Measurements from ENCODE around the gene CBY3. TPM values are rescaled to one million over a fixed set of nuclear protein-coding genes. Genes with fewer than 3 reads are reported as not detected.
"Not testable (repeated sequence)": the region's sequence is repeated elsewhere in the genome, so short reads cannot be mapped to it uniquely, and the experiment has no call there.

The CBY3 gene
- total and polyA plus RNA-seq, 2 donors (not counting 1 experiment from before 2014, with no cell fraction given): 0.13 to 0.37 TPM

GRCh38 chr5:179648410-179648809 is 32.4 kb downstream of the CBY3 start:
- H3K4me3 Mint-ChIP-seq: no peak overlapping the region
- no peaks in the 10 kb centered on the region for H3K9me3 Mint-ChIP-seq (ENCODE audit: insufficient read depth)
- H3K27ac Mint-ChIP-seq: no peak overlapping the region
- H4K20me1 ChIP-seq (ENCODE audit: control insufficient read depth, insufficient read depth, low read length, poor library complexity, severe bottlenecking): no peaks in the 10 kb centered on the region
- peaks cover 0 to 5% (median 0%) of the 10 kb centered on the region in 3 donors for H3K9me3 ChIP-seq (ENCODE audit: control extremely low read depth in 1 of 3, control insufficient read depth in 2 of 3, insufficient read depth in 1 of 3, low read length in 2 of 3)
- TF ChIP-seq EZH2 (IDR thresholded peaks at IDR 0.05; ENCODE audit: borderline replicate concordance, insufficient read depth, low read depth, low read length, poor library complexity, severe bottlenecking) (no peak), CTCF (IDR thresholded peaks at IDR 0.05) (no peak)
- no peaks in the 10 kb centered on the region for H3K36me3 ChIP-seq (replicated peaks in 1 of 2; ENCODE audit: control extremely low read depth in 1 of 2, control insufficient read depth in 1 of 2, extremely low read depth in 1 of 2, insufficient read depth in 2 of 2, low read length in 1 of 2)
- H2AFZ ChIP-seq (ENCODE audit: insufficient read depth, low read depth, low read length, poor library complexity, severe bottlenecking): no peak overlapping the region
- H3K4me3 ChIP-seq (ENCODE audit: control extremely low read depth in 1 of 5, extremely low read depth in 1 of 5, insufficient read depth in 1 of 5, low read depth in 2 of 5, low read length in 4 of 5): no peak overlapping the region
- CTCF ChIA-PET: no interaction called here
- no peaks in the 10 kb centered on the region for H3K4me1 Mint-ChIP-seq
- no peaks in the 10 kb centered on the region for H3K79me2 ChIP-seq (ENCODE audit: control insufficient read depth, insufficient read depth, low read length)
- 86% methylated on average over 2 of the region's 9 CpGs for WGBS (ENCODE audit: insufficient coverage)
- ATAC-seq (ENCODE audit: low read depth) (no peak), DNase-seq (no peak)
- H3K4me2 ChIP-seq (replicated peaks; ENCODE audit: low read depth, low read length, poor library complexity, severe bottlenecking): no peak overlapping the region
- H3K9ac ChIP-seq (ENCODE audit: low read length): no peak overlapping the region
- POLR2A ChIA-PET: no interaction called here
- intact Hi-C loops (cut with micrococcal nuclease): no loop called here
- H3K27me3 ChIP-seq (replicated peaks in 1 of 4; ENCODE audit: control extremely low read depth in 1 of 4, control insufficient read depth in 3 of 4, insufficient read depth in 4 of 4, low read length in 3 of 4): no peaks in the 10 kb centered on the region
- peaks cover 5% of the 10 kb centered on the region for H3K27me3 Mint-ChIP-seq
- no peaks in the 10 kb centered on the region for H3K4me1 ChIP-seq (ENCODE audit: control insufficient read depth in 2 of 2, insufficient read depth in 2 of 2, low read length in 2 of 2)
- H3K27ac ChIP-seq (ENCODE audit: low read length in 2 of 2): no peak overlapping the region

- H3K4me3 Mint-ChIP-seq; DNase-seq; H3K79me2 ChIP-seq (ENCODE audit: control insufficient read depth, insufficient read depth, low read length); H3K9me3 ChIP-seq (ENCODE audit: control extremely low read depth in 1 of 3, control insufficient read depth in 2 of 3, insufficient read depth in 1 of 3, low read length in 2 of 3); H2AFZ ChIP-seq (ENCODE audit: insufficient read depth, low read depth, low read length, poor library complexity, severe bottlenecking); H3K27me3 ChIP-seq (replicated peaks in 1 of 4; ENCODE audit: control extremely low read depth in 1 of 4, control insufficient read depth in 3 of 4, insufficient read depth in 4 of 4, low read length in 3 of 4); CTCF ChIA-PET; H3K9ac ChIP-seq (ENCODE audit: low read length); ATAC-seq (ENCODE audit: low read depth); H3K4me3 ChIP-seq (ENCODE audit: control extremely low read depth in 1 of 5, extremely low read depth in 1 of 5, insufficient read depth in 1 of 5, low read depth in 2 of 5, low read length in 4 of 5); H3K27ac Mint-ChIP-seq; H3K27ac ChIP-seq (ENCODE audit: low read length in 2 of 2); H3K4me1 ChIP-seq (ENCODE audit: control insufficient read depth in 2 of 2, insufficient read depth in 2 of 2, low read length in 2 of 2); H3K4me2 ChIP-seq (replicated peaks; ENCODE audit: low read depth, low read length, poor library complexity, severe bottlenecking); intact Hi-C loops (cut with micrococcal nuclease); H3K4me1 Mint-ChIP-seq; H4K20me1 ChIP-seq (ENCODE audit: control insufficient read depth, insufficient read depth, low read length, poor library complexity, severe bottlenecking); H3K27me3 Mint-ChIP-seq; POLR2A ChIA-PET; H3K36me3 ChIP-seq (replicated peaks in 1 of 2; ENCODE audit: control extremely low read depth in 1 of 2, control insufficient read depth in 1 of 2, extremely low read depth in 1 of 2, insufficient read depth in 2 of 2, low read length in 1 of 2); H3K9me3 Mint-ChIP-seq (ENCODE audit: insufficient read depth): not testable (repeated sequence)
- 83% methylated on average over 2 of the region's 5 CpGs for WGBS (ENCODE audit: insufficient coverage)
These were observed 36.1 kb downstream of the CBY3 start for GRCh38 chr5:179644766-179645165.

GRCh38 chr5:179643141-179643920 is 37.5 kb downstream of the CBY3 start:
- intact Hi-C loops (cut with micrococcal nuclease); H3K9ac ChIP-seq (ENCODE audit: low read length); H3K79me2 ChIP-seq (ENCODE audit: control insufficient read depth, insufficient read depth, low read length); H3K27ac Mint-ChIP-seq; CTCF ChIA-PET; H3K4me2 ChIP-seq (replicated peaks; ENCODE audit: low read depth, low read length, poor library complexity, severe bottlenecking); POLR2A ChIA-PET; H3K4me3 Mint-ChIP-seq; H4K20me1 ChIP-seq (ENCODE audit: control insufficient read depth, insufficient read depth, low read length, poor library complexity, severe bottlenecking); H3K27ac ChIP-seq (ENCODE audit: low read length in 2 of 2); H3K36me3 ChIP-seq (replicated peaks in 1 of 2; ENCODE audit: control extremely low read depth in 1 of 2, control insufficient read depth in 1 of 2, extremely low read depth in 1 of 2, insufficient read depth in 2 of 2, low read length in 1 of 2); H3K4me3 ChIP-seq (ENCODE audit: control extremely low read depth in 1 of 5, extremely low read depth in 1 of 5, insufficient read depth in 1 of 5, low read depth in 2 of 5, low read length in 4 of 5); H3K4me1 Mint-ChIP-seq; DNase-seq; H3K9me3 ChIP-seq (ENCODE audit: control extremely low read depth in 1 of 3, control insufficient read depth in 2 of 3, insufficient read depth in 1 of 3, low read length in 2 of 3); H3K4me1 ChIP-seq (ENCODE audit: control insufficient read depth in 2 of 2, insufficient read depth in 2 of 2, low read length in 2 of 2); ATAC-seq (ENCODE audit: low read depth); H3K27me3 ChIP-seq (replicated peaks in 1 of 4; ENCODE audit: control extremely low read depth in 1 of 4, control insufficient read depth in 3 of 4, insufficient read depth in 4 of 4, low read length in 3 of 4); H3K9me3 Mint-ChIP-seq (ENCODE audit: insufficient read depth); H2AFZ ChIP-seq (ENCODE audit: insufficient read depth, low read depth, low read length, poor library complexity, severe bottlenecking); H3K27me3 Mint-ChIP-seq: not testable (repeated sequence)
- WGBS (ENCODE audit: insufficient coverage): 85% methylated on average over 13 of the region's 16 CpGs
